Lung (tissue), 12 donors: Measurements from ENCODE around the gene KCNAB2. TPM values are rescaled to one million over a fixed set of nuclear protein-coding genes. Genes with fewer than 3 reads are reported as not detected.
A peak's percentile ranks its signal among the peaks of the same experiment; 100 is the strongest.
"Not testable (repeated sequence)": the region's sequence is repeated elsewhere in the genome, so short reads cannot be mapped to it uniquely, and the experiment has no call there.

Experiments
- ATAC-seq: fragments of 200-7000 bp; cut with Tn5 transposase; one replicate; pipeline ENCODE4 v1.9.1; 2020; ENCODE audit warnings: moderate number of reproducible peaks; ENCODE audit not compliant: insufficient read depth, low FRiP score
- DNase-seq, 3 donors: peaks; one replicate each; pipeline ENCODE4 v3.0.0-alpha.2; 2013 to 2017
- H3K27ac ChIP-seq, 2 donors: one replicate each; pipeline ENCODE4 v1.5.1; 2013; ENCODE audit warnings: mild to moderate bottlenecking in 2 of 2, moderate library complexity in 2 of 2, control low read depth in 1 of 2, inconsistent platforms in 1 of 2, low read depth in 1 of 2, low read length in 1 of 2
- H3K27me3 ChIP-seq, 3 donors: one replicate each; pipeline ENCODE4 v1.5.1; 2013; ENCODE audit warnings: low read length in 2 of 3; ENCODE audit not compliant: control insufficient read depth in 3 of 3, insufficient read depth in 3 of 3
- H3K36me3 ChIP-seq, 4 donors: one replicate each; pipeline ENCODE4 v1.5.1; 2013; ENCODE audit warnings: low read length in 4 of 4, mild to moderate bottlenecking in 1 of 4, moderate library complexity in 1 of 4; ENCODE audit not compliant: control insufficient read depth in 4 of 4, insufficient read depth in 4 of 4
- H3K4me1 ChIP-seq, 5 donors: one replicate each; pipeline ENCODE4 v1.5.1; 2013; ENCODE audit warnings: low read length in 5 of 5, mild to moderate bottlenecking in 2 of 5, moderate library complexity in 1 of 5; ENCODE audit not compliant: control insufficient read depth in 5 of 5, insufficient read depth in 5 of 5
- H3K4me3 ChIP-seq: one replicate; pipeline ENCODE4 v1.5.1; 2013; ENCODE audit warnings: mild to moderate bottlenecking, control low read depth, moderate library complexity
- H3K9ac ChIP-seq, 2 donors: one replicate each; pipeline ENCODE4 v1.5.1; 2013; ENCODE audit warnings: low read length in 2 of 2, control low read depth in 1 of 2; ENCODE audit not compliant: insufficient read depth in 1 of 2
- H3K9me3 ChIP-seq, 4 donors: one replicate each; pipeline ENCODE4 v1.5.1; 2013; ENCODE audit warnings: low read length in 3 of 4, mild to moderate bottlenecking in 1 of 4, moderate library complexity in 1 of 4; ENCODE audit not compliant: control insufficient read depth in 4 of 4, insufficient read depth in 3 of 4
- WGBS, 2 donors: extraction: QIAGEN DNeasy Blood & Tissue Kit; methylation state at CpG; one replicate each; pipeline ENCODE4 v1.1.7; 2013; 5-methylcytosine and 5-hydroxymethylcytosine counted together
- polyA plus RNA-seq, 2 donors: library from polyadenylated mRNA; stranded (reverse); fragments of 200-250 nt; gene quantifications; one replicate each; pipeline ENCODE4 v1.2.1, GENCODE V29; 2013
- total RNA-seq, 2 donors: library from RNA; depleted of rRNA in 1 of 2; stranded (reverse); fragments of >200 nt in 1 of 2; gene quantifications; one replicate each; pipeline ENCODE4 v1.2.1, GENCODE V29; 2014 to 2021
- TF ChIP-seq, protein P1 (sequence below): IDR thresholded peaks from 2 replicates; pipeline ENCODE4 v1.5.1; 2012; ENCODE audit warnings: mild to moderate bottlenecking; ENCODE audit errors: control extremely low read depth, extremely low read depth
- donor health status: control.
- donor health status: control.
- donor health status: Bipolar disorder and iron deficiency.
- donor health status: healthy.
- donor health status: DM: yes; HTN: yes; CAD: no.

KCNAB2 gene
- total and polyA plus RNA-seq, 4 donors = 13.7 to 86.4 (median 45.5) TPM

DNA sequence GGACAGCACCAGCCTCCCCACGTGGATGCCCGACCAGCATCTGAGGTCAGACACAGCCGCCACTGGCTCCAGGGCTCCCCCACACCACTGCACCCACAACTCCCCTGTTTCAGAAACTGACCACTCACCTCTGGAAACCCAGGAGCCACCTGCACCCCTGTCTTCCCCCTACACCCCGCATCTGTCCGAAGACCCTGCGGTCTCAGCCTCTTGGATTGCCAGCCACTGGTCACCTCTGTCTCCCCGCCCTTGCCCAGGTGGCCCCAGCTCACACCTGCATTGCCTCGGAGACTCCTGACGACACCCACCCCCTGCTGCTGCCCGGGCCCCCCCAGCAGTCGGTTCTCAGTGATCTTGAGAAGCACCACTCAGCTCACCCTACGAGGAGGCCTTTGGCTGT lies 32.2 kb upstream of the KCNAB2 start:
- Histone ChIP-seq H3K4me1 (no peaks in the 10 kb centered on the region), H3K4me3 (no peak overlapping the region), H3K9me3 (no peaks in the 10 kb centered on the region), H3K36me3 (no peaks in the 10 kb centered on the region), H3K27ac (peak overlapping the region in 1 of 2 donors; percentile 30), H3K9ac (no peak overlapping the region), H3K27me3 (peaks cover 0 to 5% (median 0%) of the 10 kb centered on the region in 3 donors)
- DNase-seq = no peak
- 88 to 93% methylated on average over 12 of the region's 12 CpGs for WGBS, 2 donors
- TF ChIP-seq, protein P1, sequence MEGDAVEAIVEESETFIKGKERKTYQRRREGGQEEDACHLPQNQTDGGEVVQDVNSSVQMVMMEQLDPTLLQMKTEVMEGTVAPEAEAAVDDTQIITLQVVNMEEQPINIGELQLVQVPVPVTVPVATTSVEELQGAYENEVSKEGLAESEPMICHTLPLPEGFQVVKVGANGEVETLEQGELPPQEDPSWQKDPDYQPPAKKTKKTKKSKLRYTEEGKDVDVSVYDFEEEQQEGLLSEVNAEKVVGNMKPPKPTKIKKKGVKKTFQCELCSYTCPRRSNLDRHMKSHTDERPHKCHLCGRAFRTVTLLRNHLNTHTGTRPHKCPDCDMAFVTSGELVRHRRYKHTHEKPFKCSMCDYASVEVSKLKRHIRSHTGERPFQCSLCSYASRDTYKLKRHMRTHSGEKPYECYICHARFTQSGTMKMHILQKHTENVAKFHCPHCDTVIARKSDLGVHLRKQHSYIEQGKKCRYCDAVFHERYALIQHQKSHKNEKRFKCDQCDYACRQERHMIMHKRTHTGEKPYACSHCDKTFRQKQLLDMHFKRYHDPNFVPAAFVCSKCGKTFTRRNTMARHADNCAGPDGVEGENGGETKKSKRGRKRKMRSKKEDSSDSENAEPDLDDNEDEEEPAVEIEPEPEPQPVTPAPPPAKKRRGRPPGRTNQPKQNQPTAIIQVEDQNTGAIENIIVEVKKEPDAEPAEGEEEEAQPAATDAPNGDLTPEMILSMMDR = no peak
- no peak for ATAC-seq

DNA sequence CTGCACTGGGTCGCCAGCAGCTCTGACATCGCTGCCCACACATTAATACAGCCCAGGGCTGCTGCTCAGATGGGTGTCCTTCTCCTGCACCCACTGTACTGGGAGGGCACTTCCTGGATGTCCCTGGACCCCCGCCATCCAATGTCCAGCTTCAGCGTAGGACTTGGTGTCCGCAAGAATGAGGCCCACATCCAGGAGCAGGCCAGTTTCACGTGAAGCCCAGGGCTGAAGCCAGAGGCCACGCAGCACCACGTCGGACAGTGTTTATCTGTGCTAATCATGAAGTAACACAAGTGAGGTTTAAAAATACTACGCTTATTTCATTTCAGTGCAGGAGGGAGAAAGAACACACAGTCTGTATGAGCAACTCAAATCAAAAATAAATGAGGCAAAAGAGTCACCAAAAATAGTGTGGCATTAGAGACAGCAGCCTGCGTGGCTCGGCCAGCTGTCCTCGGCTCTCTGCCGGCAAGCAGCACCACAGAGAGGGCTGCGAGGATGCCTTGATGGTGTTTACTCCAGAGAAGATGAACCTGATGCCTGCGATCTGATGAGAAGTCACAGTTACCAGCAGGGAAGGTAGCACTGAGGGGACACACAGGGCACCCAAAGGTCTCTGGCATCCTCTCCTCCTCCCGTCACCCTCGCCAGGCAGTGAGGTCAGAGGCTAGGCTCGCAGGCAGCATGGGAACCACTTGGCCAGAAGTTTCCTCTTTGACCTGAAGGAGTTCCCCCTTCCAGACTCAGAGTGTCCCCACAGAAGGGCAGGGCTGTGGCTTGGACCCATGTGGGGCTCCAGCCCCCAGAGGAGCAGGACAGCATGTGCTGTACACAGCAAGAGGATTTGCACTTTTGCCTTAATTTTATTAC lies 31.3 kb upstream of the KCNAB2 start:
- no peak overlapping the region for H3K9ac ChIP-seq
- no peaks in the 10 kb centered on the region for H3K36me3 ChIP-seq
- no peaks in the 10 kb centered on the region for H3K4me1 ChIP-seq
- no peak for ATAC-seq
- WGBS, 2 donors = 83 to 85% methylated on average over 19 of the region's 19 CpGs
- DNase-seq = no peak
- H3K4me3 ChIP-seq = no peak overlapping the region
- H3K27me3 ChIP-seq = no peaks in the 10 kb centered on the region
- no peaks in the 10 kb centered on the region for H3K9me3 ChIP-seq
- TF ChIP-seq, protein P1 = no peak
- H3K27ac ChIP-seq = peak overlapping the region in 1 of 2 donors; percentile 30

DNA sequence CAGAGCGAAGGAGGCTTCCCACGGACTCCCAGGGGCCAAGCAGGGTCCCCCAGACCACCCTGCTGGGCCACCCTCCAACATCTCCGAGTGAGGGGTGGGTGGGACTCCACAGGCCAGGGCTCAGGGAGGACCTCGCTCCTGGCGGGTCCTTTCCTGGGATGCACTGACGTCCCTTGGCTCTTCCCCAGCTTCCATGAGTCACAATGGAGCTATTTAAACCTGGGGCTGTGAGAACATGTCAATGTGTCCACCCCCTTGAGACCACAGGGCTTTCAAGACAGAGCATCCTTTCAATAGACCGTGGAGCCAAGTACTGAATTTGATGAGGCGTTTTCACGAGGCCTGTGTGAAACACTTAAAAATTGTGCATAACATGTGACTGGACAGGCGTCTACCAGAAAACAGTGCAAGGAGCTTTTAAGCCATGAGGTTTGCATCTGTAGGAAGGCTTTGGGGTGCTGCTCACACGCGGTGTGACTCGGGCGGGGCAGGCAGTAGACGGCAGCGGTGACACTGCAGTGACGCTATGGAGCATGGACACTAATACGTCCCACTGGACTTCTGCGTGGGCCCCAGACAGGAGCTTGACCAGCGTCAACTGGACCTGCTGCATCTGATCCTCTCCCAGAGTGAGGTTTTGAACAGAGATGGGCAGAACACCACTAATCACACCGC lies 29.4 kb upstream of the KCNAB2 start:
- H3K27me3 ChIP-seq = no peaks in the 10 kb centered on the region
- no peak overlapping the region for H3K4me3 ChIP-seq
- TF ChIP-seq, protein P1 = no peak
- 93 to 94% methylated on average over 21 of the region's 21 CpGs for WGBS, 2 donors
- H3K27ac ChIP-seq = no peak overlapping the region
- H3K4me1 ChIP-seq = no peaks in the 10 kb centered on the region
- ATAC-seq = no peak
- no peaks in the 10 kb centered on the region for H3K9me3 ChIP-seq
- H3K9ac ChIP-seq = no peak overlapping the region
- DNase-seq = no peak
- H3K36me3 ChIP-seq = no peaks in the 10 kb centered on the region

DNA sequence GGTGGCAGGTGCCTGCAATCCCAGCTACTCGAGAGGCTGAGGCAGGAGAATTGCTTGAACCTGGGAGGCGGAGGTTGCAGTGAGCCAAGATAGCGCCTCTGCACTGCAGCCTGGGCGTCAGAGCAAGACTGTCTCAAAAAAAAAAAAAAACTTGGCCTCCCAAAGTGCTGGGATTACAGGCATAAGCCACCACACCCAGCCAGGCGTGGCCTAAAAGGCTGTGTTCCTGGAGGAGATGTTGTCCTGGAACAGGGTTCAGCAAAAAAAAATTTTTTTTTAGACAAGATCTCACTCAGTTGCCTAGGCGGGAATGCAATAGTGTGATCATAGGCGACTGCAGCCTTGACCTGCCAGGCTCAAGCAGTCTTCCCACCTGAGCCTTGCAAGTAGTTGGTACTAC lies 28.0 kb upstream of the KCNAB2 start:
- not testable (repeated sequence) for DNase-seq

More for the DNA sequence above, 28.0 kb upstream of the KCNAB2 start:
- not testable (repeated sequence) for H3K4me3 ChIP-seq, H3K27me3 ChIP-seq, H3K36me3 ChIP-seq, H3K9ac ChIP-seq, H3K4me1 ChIP-seq, H3K27ac ChIP-seq, ATAC-seq, H3K9me3 ChIP-seq
- 90 to 92% methylated on average over 7 of the region's 7 CpGs for WGBS, 2 donors
